Stomach (tissue), 9 donors: ENCODE measurements around the gene CAPN12. TPM values are rescaled to one million over a fixed set of nuclear protein-coding genes. Genes with fewer than 3 reads are reported as not detected.
"Not testable (repeated sequence)": the region's sequence is repeated elsewhere in the genome, so short reads cannot be mapped to it uniquely, and the experiment has no call there.

Source experiments
- DNase-seq, 2 donors: peaks; one replicate each; pipeline versions ENCODE4 v3.0.0 to v3.0.0-alpha.2; 2013 to 2019
- H3K27ac ChIP-seq, 5 donors: fragments of 200-600 bp in 4 of 5; sonication (generic) in 4 of 5; one replicate each; pipeline ENCODE4 v1.5.1; 2013 to 2019; ENCODE audit warnings: mild to moderate bottlenecking in 1 of 5, moderate library complexity in 1 of 5
- H3K27me3 ChIP-seq, 3 donors: fragments of 200-600 bp; sonication (generic); one replicate each; pipeline ENCODE4 v1.5.1; 2017 to 2019; ENCODE audit warnings: mixed run types in 1 of 3
- H3K36me3 ChIP-seq, 4 donors: fragments of 200-600 bp; sonication (generic); 1 replicate in 3 of 4; 2 replicates in 1 of 4; pipeline ENCODE4 v1.5.1; 2016 to 2019
- H3K4me1 ChIP-seq, 4 donors: fragments of 200-600 bp; sonication (generic); one replicate each; pipeline ENCODE4 v1.5.1; 2016 to 2019
- H3K4me3 ChIP-seq, 4 donors: fragments of 200-600 bp; sonication (generic) in 3 of 4; one replicate each; pipeline ENCODE4 v1.5.1; 2016 to 2019; ENCODE audit warnings: mild to moderate bottlenecking in 1 of 4
- H3K9me3 ChIP-seq, 4 donors: fragments of 200-600 bp; sonication (generic); one replicate each; pipeline ENCODE4 v1.5.1; 2016 to 2019
- EP300 ChIP-seq: sonication (generic); formaldehyde crosslinking; IDR thresholded peaks from one replicate; pipeline ENCODE4 v1.6.1; 2017; ENCODE audit warnings: antibody characterized with exemption
- POLR2A ChIP-seq, 4 donors: fragments of 450-650 bp; IDR thresholded peaks; one replicate each; pipeline ENCODE4 v1.6.1; 2016; ENCODE audit warnings: antibody characterized with exemption in 4 of 4, control low read depth in 2 of 4, mild to moderate bottlenecking in 1 of 4, moderate library complexity in 1 of 4
- POLR2AphosphoS5 ChIP-seq, 3 donors: sonication (generic); formaldehyde crosslinking; IDR thresholded peaks; one replicate each; pipeline ENCODE4 v1.6.1; 2016; ENCODE audit warnings: antibody characterized with exemption in 3 of 3
- WGBS, 5 donors: extraction: QIAGEN DNeasy Blood & Tissue Kit in 3 of 5; methylation state at CpG; one replicate each; pipeline versions ENCODE4 v1.1.5 to v1.1.7; 2013 to 2018; 5-methylcytosine and 5-hydroxymethylcytosine counted together
- intact Hi-C: fragments of 100-400 bp; cut with DNase I; formaldehyde crosslinking; loops from one replicate; pipeline ENCODE4 v1.15.1; 2023; ENCODE audit warnings: low total_unique reads
- polyA plus RNA-seq, 3 donors: library from polyadenylated mRNA; stranded (reverse); fragments of 200-250 nt; gene quantifications; one replicate each; pipeline ENCODE4 v1.2.3, GENCODE V29; 2013
- total RNA-seq, 5 donors: library from RNA; depleted of rRNA; stranded (reverse); fragments of >200 nt; gene quantifications; one replicate each; pipeline versions ENCODE4 v1.1.0 to v1.2.3, GENCODE V29; 2014 to 2016
- TF ChIP-seq, protein P1 (sequence below), 7 experiments: fragments of 450-650 bp in 4 of 7; fragments of 200-600 bp in 3 of 7; sonication (generic) in 3 of 7; IDR thresholded peaks; one replicate each; pipeline ENCODE4 v1.5.1; 2016 to 2019; ENCODE audit warnings: antibody characterized with exemption in 7 of 7, control low read depth in 2 of 7, mild to moderate bottlenecking in 1 of 7
- donor health status: healthy with polysubstance abuse.
- donor health status: Bipolar disorder and iron deficiency.
- donor health status: healthy.

Gene CAPN12
- total and polyA plus RNA-seq, 8 donors = 1.2 to 33.3 (median 5.6) TPM

DNA sequence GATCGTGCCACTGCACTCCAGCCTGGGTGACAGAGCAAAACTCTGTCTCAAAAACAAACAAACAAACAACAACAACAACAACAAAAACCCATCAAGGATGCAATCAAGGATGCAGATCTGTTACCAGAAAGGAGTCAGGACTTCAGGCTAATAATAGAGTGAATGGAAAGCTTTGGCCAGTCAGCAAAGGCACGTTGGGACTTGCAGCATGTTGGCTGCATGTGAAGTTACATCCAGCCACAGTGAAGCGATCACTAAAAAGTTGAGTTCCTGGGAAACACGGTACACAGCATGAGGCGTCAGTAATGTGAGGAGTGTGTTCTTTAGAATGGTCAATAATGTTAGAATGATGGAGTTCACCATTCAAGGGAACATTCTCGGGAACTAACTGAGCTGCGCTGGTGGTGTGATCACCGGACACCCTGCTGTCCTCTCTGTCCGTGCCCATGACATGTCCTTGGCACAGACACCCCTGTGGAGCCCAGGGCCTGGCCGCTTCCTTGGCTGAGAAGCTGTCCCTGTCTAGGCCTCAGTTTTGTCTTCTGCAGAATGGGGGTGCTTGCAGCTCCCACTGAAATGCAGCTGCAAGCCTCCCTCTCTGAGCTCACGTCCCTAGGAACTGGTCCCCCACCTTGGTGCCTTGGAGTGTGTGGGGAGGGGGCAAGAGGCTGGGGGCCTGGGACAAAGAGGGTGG, 42.4 kb upstream of the CAPN12 start:
- TF ChIP-seq POLR2AphosphoS5 (IDR thresholded peaks at IDR 0.05) = no peak
- TF ChIP-seq, protein P1, sequence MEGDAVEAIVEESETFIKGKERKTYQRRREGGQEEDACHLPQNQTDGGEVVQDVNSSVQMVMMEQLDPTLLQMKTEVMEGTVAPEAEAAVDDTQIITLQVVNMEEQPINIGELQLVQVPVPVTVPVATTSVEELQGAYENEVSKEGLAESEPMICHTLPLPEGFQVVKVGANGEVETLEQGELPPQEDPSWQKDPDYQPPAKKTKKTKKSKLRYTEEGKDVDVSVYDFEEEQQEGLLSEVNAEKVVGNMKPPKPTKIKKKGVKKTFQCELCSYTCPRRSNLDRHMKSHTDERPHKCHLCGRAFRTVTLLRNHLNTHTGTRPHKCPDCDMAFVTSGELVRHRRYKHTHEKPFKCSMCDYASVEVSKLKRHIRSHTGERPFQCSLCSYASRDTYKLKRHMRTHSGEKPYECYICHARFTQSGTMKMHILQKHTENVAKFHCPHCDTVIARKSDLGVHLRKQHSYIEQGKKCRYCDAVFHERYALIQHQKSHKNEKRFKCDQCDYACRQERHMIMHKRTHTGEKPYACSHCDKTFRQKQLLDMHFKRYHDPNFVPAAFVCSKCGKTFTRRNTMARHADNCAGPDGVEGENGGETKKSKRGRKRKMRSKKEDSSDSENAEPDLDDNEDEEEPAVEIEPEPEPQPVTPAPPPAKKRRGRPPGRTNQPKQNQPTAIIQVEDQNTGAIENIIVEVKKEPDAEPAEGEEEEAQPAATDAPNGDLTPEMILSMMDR (IDR thresholded peaks at IDR 0.05) = no peak
- TF ChIP-seq EP300 = no peak
- TF ChIP-seq POLR2A (IDR thresholded peaks at IDR 0.05) = no peak
- H3K36me3 ChIP-seq = no peaks in the 10 kb centered on the region
- 75 to 92% (median 83%) methylated on average over 10 to 11 of the region's 11 CpGs for WGBS, 5 donors
- H3K4me1 ChIP-seq = peaks cover 0 to 5% (median 0%) of the 10 kb centered on the region in 4 donors
- H3K27ac ChIP-seq = no peak overlapping the region
- DNase-seq = no peak
- intact Hi-C loops = no loop called here
- H3K27me3 ChIP-seq = peaks cover 0 to 2% (median 0%) of the 10 kb centered on the region in 3 donors
- no peak overlapping the region for H3K4me3 ChIP-seq
- no peaks in the 10 kb centered on the region for H3K9me3 ChIP-seq

DNA sequence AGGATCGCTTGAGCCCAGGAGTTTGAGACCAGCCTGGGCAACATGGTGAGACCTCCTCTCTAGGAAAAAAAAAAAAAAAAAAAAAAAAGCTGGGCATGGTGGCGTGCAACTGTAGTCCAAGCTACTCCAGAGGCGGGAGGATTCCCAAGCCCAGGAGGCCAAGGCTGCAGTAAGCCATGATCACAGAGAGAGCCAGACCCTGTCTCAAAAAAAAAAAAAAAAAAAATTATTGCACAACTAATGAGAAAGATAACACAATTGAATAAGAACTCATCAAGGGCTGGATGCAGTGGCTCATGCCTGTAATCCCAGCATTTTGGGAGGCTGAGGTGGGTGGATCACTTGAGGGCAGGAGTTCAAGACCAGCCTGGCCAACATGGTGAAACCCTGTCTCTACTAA, 41.8 kb upstream of the CAPN12 start:
- H3K4me3 ChIP-seq, H3K36me3 ChIP-seq, intact Hi-C loops, H3K27ac ChIP-seq, H3K9me3 ChIP-seq, DNase-seq, H3K27me3 ChIP-seq, H3K4me1 ChIP-seq: not testable (repeated sequence)
- WGBS, 5 donors = 83 to 96% (median 90%) methylated on average over 3 of the region's 3 CpGs

DNA sequence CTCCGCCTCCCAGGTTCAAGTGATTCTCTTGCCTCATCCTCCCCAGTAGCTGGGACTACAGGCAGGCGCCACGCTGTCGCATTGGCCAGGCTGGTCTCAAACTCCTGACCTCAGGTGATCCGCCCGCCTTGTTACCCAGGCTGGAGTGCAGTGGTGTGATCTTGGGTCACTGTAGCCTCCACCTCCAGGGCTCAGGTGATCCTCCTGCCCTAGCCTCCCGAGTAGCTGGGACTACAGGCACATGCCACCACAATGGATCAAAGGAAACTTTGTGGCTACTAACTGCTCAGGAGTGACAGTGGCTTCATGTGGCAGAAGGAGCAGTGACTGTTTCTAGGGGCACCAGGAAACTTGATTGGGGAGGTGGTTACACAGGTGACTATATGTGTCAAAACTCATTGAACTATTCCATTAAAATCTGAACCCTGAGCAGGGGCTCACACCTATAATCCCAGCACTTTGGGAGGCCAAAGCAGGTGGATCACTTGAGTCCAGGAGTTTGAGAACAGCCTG, 41.0 kb upstream of the CAPN12 start:
- peaks cover 0 to 5% (median 0%) of the 10 kb centered on the region in 4 donors for H3K4me1 ChIP-seq
- no peaks in the 10 kb centered on the region for H3K36me3 ChIP-seq
- no peak overlapping the region for H3K4me3 ChIP-seq
- H3K9me3 ChIP-seq = no peaks in the 10 kb centered on the region
- WGBS, 5 donors = 95 to 99% (median 98%) methylated on average over 7 of the region's 7 CpGs
- no peak overlapping the region for H3K27ac ChIP-seq
- H3K27me3 ChIP-seq = peaks cover 0 to 15% (median 0%) of the 10 kb centered on the region in 3 donors
- no peak for DNase-seq
- no peak for TF ChIP-seq POLR2AphosphoS5 (IDR thresholded peaks at IDR 0.05)
- TF ChIP-seq, protein P1 (IDR thresholded peaks at IDR 0.05) = no peak
- TF ChIP-seq POLR2A (IDR thresholded peaks at IDR 0.05) = no peak
- TF ChIP-seq EP300 = no peak
- intact Hi-C loops = no loop called here

DNA sequence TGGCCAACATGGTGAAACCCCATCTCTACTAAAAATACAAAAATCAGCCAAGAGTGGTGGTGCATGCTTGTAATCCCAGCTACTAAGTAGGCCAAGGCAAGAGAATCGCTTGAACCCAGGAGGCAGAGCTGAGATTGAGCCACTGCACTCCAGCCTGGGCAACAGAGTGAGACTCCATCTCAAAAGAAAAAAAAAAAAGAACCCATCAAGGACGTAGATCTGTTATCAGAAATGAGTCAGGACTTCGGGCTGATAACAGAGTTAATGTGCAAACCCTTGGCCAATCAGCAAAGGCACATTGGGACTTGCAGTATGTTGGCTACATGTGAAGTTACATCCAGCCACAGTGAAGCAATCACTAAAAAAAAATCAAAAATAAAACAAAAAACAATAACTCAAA, 40.0 kb upstream of the CAPN12 start:
- H3K9me3 ChIP-seq = no peaks in the 10 kb centered on the region
- H3K27me3 ChIP-seq = peaks cover 0 to 17% (median 0%) of the 10 kb centered on the region in 3 donors
- whole genome bisulfite sequencing, 5 donors = 43 to 73% (median 51%) methylated on average over 3 of the region's 3 CpGs
- H3K27ac ChIP-seq = no peak overlapping the region
- H3K4me3 ChIP-seq = no peak overlapping the region
- H3K4me1 ChIP-seq = peaks cover 0 to 5% (median 0%) of the 10 kb centered on the region in 4 donors
- no peak for DNase-seq
- no peak for TF ChIP-seq EP300
- TF ChIP-seq POLR2AphosphoS5 (IDR thresholded peaks at IDR 0.05) = peak in 1 of 3 donors; percentile 33
- intact Hi-C loops = no loop called here
- H3K36me3 ChIP-seq = no peaks in the 10 kb centered on the region

DNA sequence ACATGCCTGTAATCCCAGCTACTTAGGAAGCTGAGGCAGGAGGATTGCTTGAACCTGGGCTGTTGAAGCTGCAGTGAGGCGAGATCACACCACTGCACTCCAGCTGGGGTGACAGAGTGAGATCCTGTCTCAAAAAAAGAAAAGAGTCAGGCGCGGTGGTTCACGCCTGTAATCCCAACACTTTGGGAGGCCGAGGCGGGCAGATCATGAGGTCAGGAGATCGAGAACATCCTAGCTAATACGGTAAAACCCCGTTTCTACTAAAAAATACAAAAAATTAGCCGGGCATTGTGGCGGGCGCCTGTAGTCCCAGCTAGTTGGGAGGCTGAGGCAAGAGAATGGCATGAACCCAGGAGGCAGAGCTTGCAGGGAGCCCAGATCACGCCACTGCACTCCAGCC, 37.9 kb upstream of the CAPN12 start:
- H3K9me3 ChIP-seq, H3K27ac ChIP-seq, intact Hi-C loops, H3K4me3 ChIP-seq, DNase-seq, H3K4me1 ChIP-seq, H3K36me3 ChIP-seq: not testable (repeated sequence)
- 87 to 91% (median 89%) methylated on average over 13 of the region's 13 CpGs for WGBS, 5 donors
- peaks cover 0 to 23% (median 0%) of the 10 kb centered on the region in 3 donors for H3K27me3 ChIP-seq

DNA sequence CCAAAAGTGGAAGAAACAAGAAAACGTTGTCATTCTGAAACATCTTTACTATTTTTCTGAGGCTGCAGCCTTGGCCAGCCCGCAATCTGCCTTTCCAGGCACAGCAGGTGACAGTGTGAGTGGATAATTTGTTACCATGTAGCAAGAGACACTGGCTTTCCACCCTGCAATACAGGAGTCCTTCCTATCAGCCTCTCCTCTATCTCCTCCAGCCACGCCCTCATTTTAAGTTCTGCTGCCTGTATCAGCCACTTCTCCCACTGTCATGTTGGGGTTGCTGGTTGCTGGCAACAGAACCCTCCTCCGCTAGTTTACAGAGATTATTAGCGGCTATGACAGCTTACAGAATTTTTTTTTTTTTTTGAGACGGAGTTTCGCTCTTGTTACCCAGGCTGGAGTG, 36.8 kb upstream of the CAPN12 start:
- TF ChIP-seq EP300 = no peak
- TF ChIP-seq, protein P1 (IDR thresholded peaks at IDR 0.05) = no peak
- intact Hi-C loops = no loop called here
- H3K4me1 ChIP-seq = peaks cover 0 to 5% (median 0%) of the 10 kb centered on the region in 4 donors
- no peak overlapping the region for H3K27ac ChIP-seq
- H3K9me3 ChIP-seq = no peaks in the 10 kb centered on the region
- WGBS, 5 donors = 68 to 72% (median 71%) methylated on average over 7 of the region's 7 CpGs
- H3K4me3 ChIP-seq = no peak overlapping the region
- no peak for DNase-seq
- H3K27me3 ChIP-seq = peaks cover 0 to 23% (median 0%) of the 10 kb centered on the region in 3 donors
- H3K36me3 ChIP-seq = no peaks in the 10 kb centered on the region
